ENCODE results near the gene KLHL30.

KLHL30 gene

GRCh38 chr2:238176613-238177012, 38.1 kb downstream of the KLHL30 start:
- no peak overlapping the region for H3K4me3 ChIP-seq (ENCODE audit: low read depth, low read length)
- no peak for TF ChIP-seq CTCF (IDR thresholded peaks at IDR 0.05; ENCODE audit: insufficient read depth, low read depth, low read length, missing control alignments)
- no peak for DNase-seq (ENCODE audit: low read depth)

- no peak for DNase-seq (ENCODE audit: low read depth)
- no peak for TF ChIP-seq CTCF (IDR thresholded peaks at IDR 0.05; ENCODE audit: insufficient read depth, low read depth, low read length, missing control alignments)
- no peak overlapping the region for H3K4me3 ChIP-seq (ENCODE audit: low read depth, low read length)
Measured at GRCh38 chr2:238180554-238180953, 42.1 kb downstream of the KLHL30 start.

- H3K4me3 ChIP-seq (ENCODE audit: low read depth, low read length), result no peak overlapping the region
- TF ChIP-seq CTCF (IDR thresholded peaks at IDR 0.05; ENCODE audit: insufficient read depth, low read depth, low read length, missing control alignments), result no peak
Measured at GRCh38 chr2:238182362-238182761, 43.9 kb downstream of the KLHL30 start.

GRCh38 chr2:238183821-238184220, 45.4 kb downstream of the KLHL30 start:
- TF ChIP-seq CTCF (IDR thresholded peaks at IDR 0.05; ENCODE audit: insufficient read depth, low read depth, low read length, missing control alignments), result no peak
- no peak overlapping the region for H3K4me3 ChIP-seq (ENCODE audit: low read depth, low read length)
- DNase-seq (ENCODE audit: low read depth), result no peak

More at GRCh38 chr2:238182362-238182761, 43.9 kb downstream of the KLHL30 start:
- no peak for DNase-seq (ENCODE audit: low read depth)

GRCh38 chr2:238187618-238188548, 49.4 kb downstream of the KLHL30 start:
- DNase-seq (ENCODE audit: low read depth), result no peak
- H3K4me3 ChIP-seq (ENCODE audit: low read depth, low read length), result no peak overlapping the region
- TF ChIP-seq CTCF (IDR thresholded peaks at IDR 0.05; ENCODE audit: insufficient read depth, low read depth, low read length, missing control alignments), result no peak

- TF ChIP-seq CTCF (IDR thresholded peaks at IDR 0.05; ENCODE audit: insufficient read depth, low read depth, low read length, missing control alignments), result no peak
- DNase-seq (ENCODE audit: low read depth), result no peak
- H3K4me3 ChIP-seq (ENCODE audit: low read depth, low read length), result no peak overlapping the region
Measured at GRCh38 chr2:238190445-238190844, 52.0 kb downstream of the KLHL30 start.
